ENCODE results near the gene SLC7A1. TPM values are rescaled to one million over a fixed set of nuclear protein-coding genes. Genes with fewer than 3 reads are reported as not detected.
A peak's percentile ranks its signal among the peaks of the same experiment; 100 is the strongest.

Gene SLC7A1
- total and polyA plus RNA-seq, 2 donors (not counting 3 experiments of a cell fraction or from before 2014, with no cell fraction given): 21.0 to 79.3 TPM

GRCh38 chr13:29593605-29594297, 1.7 kb downstream of the SLC7A1 start:
- Histone ChIP-seq H3K4me3 (replicated peaks in 1 of 3; ENCODE audit: insufficient read depth in 1 of 3, low read depth in 1 of 3, low read length in 3 of 3) (peak overlapping the region; percentile 66 to 93 (median 71)), H3K4me2 (ENCODE audit: insufficient read depth, low read length) (peak overlapping the region; percentile 94), H3K9me1 (replicated peaks; ENCODE audit: control insufficient read depth, extremely low read depth, insufficient read depth, low read length) (no peaks in the 10 kb centered on the region), H3K9ac (replicated peaks; ENCODE audit: extremely low read depth, insufficient read depth, low read length) (peak overlapping the region; percentile 96), H3K36me3 (ENCODE audit: control insufficient read depth in 2 of 2, extremely low read depth in 1 of 2, insufficient read depth in 2 of 2, low read length in 2 of 2) (no peaks in the 10 kb centered on the region), H3K4me1 (ENCODE audit: control insufficient read depth, extremely low read depth, insufficient read depth, low read length) (peaks cover 20% of the 10 kb centered on the region), H3K27me3 (ENCODE audit: control insufficient read depth in 2 of 2, insufficient read depth in 2 of 2, low read length in 2 of 2) (no peaks in the 10 kb centered on the region), H4K20me1 (replicated peaks; ENCODE audit: control insufficient read depth, extremely low read depth, insufficient read depth, low read length) (no peaks in the 10 kb centered on the region), H2AFZ (ENCODE audit: low read depth, low read length) (no peak overlapping the region), H3K9me3 (replicated peaks; ENCODE audit: control insufficient read depth, insufficient read depth, low read length) (no peaks in the 10 kb centered on the region), H3K79me2 (ENCODE audit: control insufficient read depth, insufficient read depth, low read length) (peaks cover 66% of the 10 kb centered on the region), H3K27ac (ENCODE audit: insufficient read depth, low read depth, low read length) (peak overlapping the region; percentile 91)
- DNase-seq (ENCODE audit: low read depth, low spot score): no peak
- FAIRE-seq: peak; percentile 55
- intact Hi-C loops (cut with micrococcal nuclease) (loop anchor here (2.0 to 10.0 kb wide), 6 partner anchors 29 to 331 kb away; no protein-coding TSS in a partner anchor), dilution Hi-C loops (cut with MboI; ENCODE audit: extremely low pct_ligation_motif_present, low sequenced_read_pairs) (no loop called here)
- ChIA-PET CTCF (interaction anchor here (2.6 kb wide), 1 partner anchor 16 kb away, joined by 7 read pairs; no protein-coding TSS in a partner anchor), POLR2A (no interaction called here)
- no TSS peak for BruUV-seq (replicated peaks)
- TF ChIP-seq JUN (IDR thresholded peaks at IDR 0.05; ENCODE audit: borderline replicate concordance, insufficient read depth, insufficient read length, low read depth): no peak
- TF ChIP-seq GATA2 (IDR thresholded peaks at IDR 0.05; ENCODE audit: insufficient read depth, insufficient read length, low read depth, low read length): no peak
- TF ChIP-seq MYC (IDR thresholded peaks at IDR 0.05; ENCODE audit: low read depth, low read length): no peak
- TF ChIP-seq, protein P1, sequence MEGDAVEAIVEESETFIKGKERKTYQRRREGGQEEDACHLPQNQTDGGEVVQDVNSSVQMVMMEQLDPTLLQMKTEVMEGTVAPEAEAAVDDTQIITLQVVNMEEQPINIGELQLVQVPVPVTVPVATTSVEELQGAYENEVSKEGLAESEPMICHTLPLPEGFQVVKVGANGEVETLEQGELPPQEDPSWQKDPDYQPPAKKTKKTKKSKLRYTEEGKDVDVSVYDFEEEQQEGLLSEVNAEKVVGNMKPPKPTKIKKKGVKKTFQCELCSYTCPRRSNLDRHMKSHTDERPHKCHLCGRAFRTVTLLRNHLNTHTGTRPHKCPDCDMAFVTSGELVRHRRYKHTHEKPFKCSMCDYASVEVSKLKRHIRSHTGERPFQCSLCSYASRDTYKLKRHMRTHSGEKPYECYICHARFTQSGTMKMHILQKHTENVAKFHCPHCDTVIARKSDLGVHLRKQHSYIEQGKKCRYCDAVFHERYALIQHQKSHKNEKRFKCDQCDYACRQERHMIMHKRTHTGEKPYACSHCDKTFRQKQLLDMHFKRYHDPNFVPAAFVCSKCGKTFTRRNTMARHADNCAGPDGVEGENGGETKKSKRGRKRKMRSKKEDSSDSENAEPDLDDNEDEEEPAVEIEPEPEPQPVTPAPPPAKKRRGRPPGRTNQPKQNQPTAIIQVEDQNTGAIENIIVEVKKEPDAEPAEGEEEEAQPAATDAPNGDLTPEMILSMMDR (IDR thresholded peaks at IDR 0.05; ENCODE audit: extremely low read depth in 1 of 2, insufficient read depth in 1 of 2, low read depth in 1 of 2, low read length in 2 of 2): no peak
- TF ChIP-seq EZH2 (IDR thresholded peaks at IDR 0.05; ENCODE audit: borderline replicate concordance, low read depth, low read length, severe bottlenecking): no peak
- peak; percentile 16 for TF ChIP-seq FOS (IDR thresholded peaks at IDR 0.05; ENCODE audit: borderline replicate concordance, insufficient read depth, low read length)
- TF ChIP-seq, protein P2, sequence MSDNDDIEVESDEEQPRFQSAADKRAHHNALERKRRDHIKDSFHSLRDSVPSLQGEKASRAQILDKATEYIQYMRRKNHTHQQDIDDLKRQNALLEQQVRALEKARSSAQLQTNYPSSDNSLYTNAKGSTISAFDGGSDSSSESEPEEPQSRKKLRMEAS (IDR thresholded peaks at IDR 0.05; ENCODE audit: insufficient read depth, insufficient read length): no peak

Data from endothelial cell of umbilical vein (primary cell).